ENCODE data around the gene LVRN. TPM values are rescaled to one million over a fixed set of nuclear protein-coding genes. Genes with fewer than 3 reads are reported as not detected.

The LVRN gene
- total RNA-seq, 1 experiment from 2014 or later, result 0.09 TPM

GRCh38 chr5:116046823-116047222 is 84.5 kb downstream of the LVRN start:
- Histone ChIP-seq H4K5ac (ENCODE audit: insufficient read length, low read depth, low read length) (no peak overlapping the region), H3K4ac (ENCODE audit: low read depth, low read length) (no peak overlapping the region), H2AK5ac (ENCODE audit: insufficient read length, low read length) (no peak overlapping the region), H2BK5ac (ENCODE audit: insufficient read length, low read length) (no peak overlapping the region), H3K27ac (ENCODE audit: insufficient read length, low read depth, low read length) (no peak overlapping the region), H4K20me1 (ENCODE audit: control insufficient read depth, insufficient read depth, insufficient read length) (no peaks in the 10 kb centered on the region), H3K56ac (ENCODE audit: insufficient read length, low read depth, low read length) (no peak overlapping the region), H4K8ac (replicated peaks; ENCODE audit: insufficient read length, low read depth, low read length) (no peak overlapping the region), H3K18ac (ENCODE audit: insufficient read length, low read depth, low read length) (no peak overlapping the region), H2BK20ac (ENCODE audit: low read depth, low read length, poor library complexity, severe bottlenecking) (no peak overlapping the region), H4K91ac (ENCODE audit: insufficient read length, low read depth, low read length) (no peak overlapping the region), H3K27me3 (ENCODE audit: insufficient read depth, low read length) (no peaks in the 10 kb centered on the region), H3K79me2 (ENCODE audit: insufficient read depth, low read length) (no peaks in the 10 kb centered on the region), H3K4me1 (ENCODE audit: insufficient read depth, low read length) (no peaks in the 10 kb centered on the region), H3K9me3 (ENCODE audit: control insufficient read depth, low read depth, low read length) (no peaks in the 10 kb centered on the region), H3K23ac (ENCODE audit: insufficient read length, low read depth, low read length) (no peak overlapping the region), H3T11ph (ENCODE audit: low read length) (no peak overlapping the region), H2BK15ac (ENCODE audit: low read depth, low read length) (no peak overlapping the region), H3K4me2 (ENCODE audit: insufficient read depth, insufficient read length, low read length) (no peak overlapping the region), H2BK12ac (ENCODE audit: insufficient read length, low read depth, low read length) (no peak overlapping the region), H3K23me2 (ENCODE audit: insufficient read length, low read depth, low read length, poor library complexity, severe bottlenecking) (no peaks in the 10 kb centered on the region), H3K9ac (ENCODE audit: extremely low read depth, insufficient read length, low read length) (no peak overlapping the region), H2AFZ (ENCODE audit: low read length) (no peak overlapping the region), H3K79me1 (ENCODE audit: insufficient read depth, low read depth, low read length, poor library complexity, severe bottlenecking) (no peaks in the 10 kb centered on the region), H3K14ac (ENCODE audit: insufficient read depth, low read length) (no peak overlapping the region), H2BK120ac (ENCODE audit: low read depth, low read length, poor library complexity, severe bottlenecking) (no peak overlapping the region)
- Mint-ChIP-seq H3K27me3 (ENCODE audit: low read depth) (no peaks in the 10 kb centered on the region), H3K27ac (no peak overlapping the region), H3K4me3 (no peak overlapping the region), H3K4me1 (no peaks in the 10 kb centered on the region), H3K36me3 (ENCODE audit: insufficient read depth in 1 of 3, low read depth in 3 of 3) (no peaks in the 10 kb centered on the region), H3K9me3 (no peaks in the 10 kb centered on the region)
- WGBS (ENCODE audit: extremely low coverage, insufficient read length, low lambda C conversion rate), result no CpG with 5 or more reads among the region's 2 CpGs
- no peak for DNase-seq
- TF ChIP-seq CTCF (conservative IDR thresholded peaks at IDR 0.05), result no peak

Data from H9 (cell line).